ENCODE data around the gene AK3.
A peak's percentile ranks its signal among the peaks of the same experiment; 100 is the strongest.
"Not testable (repeated sequence)": the region's sequence is repeated elsewhere in the genome, so short reads cannot be mapped to it uniquely, and the experiment has no call there.

The AK3 gene

GRCh38 chr9:4756420-4756819 is 15.4 kb upstream of the AK3 start:
- no peaks in the 10 kb centered on the region for H3K36me3 ChIP-seq (replicated peaks)
- in situ Hi-C loops (cut with HindIII; ENCODE audit: low pct_ligation_motif_present, low sequenced_read_pairs) = no loop called here
- TF ChIP-seq CTCF (IDR thresholded peaks at IDR 0.05; ENCODE audit: low read depth, low read length, missing control alignments) = no peak
- H3K4me3 ChIP-seq (ENCODE audit: low read depth, low read length) = no peak overlapping the region
- no peak for DNase-seq
- no peaks in the 10 kb centered on the region for H3K27me3 ChIP-seq (replicated peaks)
- H3K27ac ChIP-seq = no peak overlapping the region

GRCh38 chr9:4755026-4755609 is 14.1 kb upstream of the AK3 start:
- no peak for DNase-seq
- in situ Hi-C loops (cut with HindIII; ENCODE audit: low pct_ligation_motif_present, low sequenced_read_pairs) = no loop called here
- H3K36me3 ChIP-seq (replicated peaks) = no peaks in the 10 kb centered on the region
- no peak overlapping the region for H3K4me3 ChIP-seq (ENCODE audit: low read depth, low read length)
- no peak for TF ChIP-seq CTCF (IDR thresholded peaks at IDR 0.05; ENCODE audit: low read depth, low read length, missing control alignments)
- no peaks in the 10 kb centered on the region for H3K27me3 ChIP-seq (replicated peaks)
- no peak overlapping the region for H3K27ac ChIP-seq

- DNase-seq; H3K27ac ChIP-seq; H3K27me3 ChIP-seq (replicated peaks); H3K36me3 ChIP-seq (replicated peaks); in situ Hi-C loops (cut with HindIII; ENCODE audit: low pct_ligation_motif_present, low sequenced_read_pairs); H3K4me3 ChIP-seq (ENCODE audit: low read depth, low read length): not testable (repeated sequence)
Measured at GRCh38 chr9:4754530-4754929, 13.5 kb upstream of the AK3 start.

GRCh38 chr9:4750023-4750673 is 9.1 kb upstream of the AK3 start:
- no peak overlapping the region for H3K4me3 ChIP-seq (ENCODE audit: low read depth, low read length)
- in situ Hi-C loops (cut with HindIII; ENCODE audit: low pct_ligation_motif_present, low sequenced_read_pairs) = no loop called here
- no peak overlapping the region for H3K27ac ChIP-seq
- peak; percentile 34 for TF ChIP-seq CTCF (IDR thresholded peaks at IDR 0.05; ENCODE audit: low read depth, low read length, missing control alignments)
- peak; percentile 86 for DNase-seq
- H3K27me3 ChIP-seq (replicated peaks) = no peaks in the 10 kb centered on the region
- H3K36me3 ChIP-seq (replicated peaks) = no peaks in the 10 kb centered on the region

GRCh38 chr9:4748612-4749011 is 7.6 kb upstream of the AK3 start:
- H3K27ac ChIP-seq = no peak overlapping the region
- in situ Hi-C loops (cut with HindIII; ENCODE audit: low pct_ligation_motif_present, low sequenced_read_pairs) = no loop called here
- no peaks in the 10 kb centered on the region for H3K27me3 ChIP-seq (replicated peaks)
- peak; percentile 13 for DNase-seq
- no peaks in the 10 kb centered on the region for H3K36me3 ChIP-seq (replicated peaks)
- no peak overlapping the region for H3K4me3 ChIP-seq (ENCODE audit: low read depth, low read length)
- TF ChIP-seq CTCF (IDR thresholded peaks at IDR 0.05; ENCODE audit: low read depth, low read length, missing control alignments) = no peak

GRCh38 chr9:4746278-4747030 is 5.5 kb upstream of the AK3 start:
- Histone ChIP-seq H3K27ac (no peak overlapping the region), H3K27me3 (replicated peaks) (no peaks in the 10 kb centered on the region), H3K36me3 (replicated peaks) (no peaks in the 10 kb centered on the region), H3K4me3 (ENCODE audit: low read depth, low read length) (no peak overlapping the region)
- TF ChIP-seq CTCF (IDR thresholded peaks at IDR 0.05; ENCODE audit: low read depth, low read length, missing control alignments) = no peak
- no peak for DNase-seq
- in situ Hi-C loops (cut with HindIII; ENCODE audit: low pct_ligation_motif_present, low sequenced_read_pairs) = no loop called here
